RWPE1 (cell line): Measurements from ENCODE around the gene SEC14L1.

Source experiments
- CTCF ChIA-PET: fragments of 350-600 bp; sonication (Branson Sonifier 250); formaldehyde crosslinking; extraction: SDS; loops from one replicate; lab custom pipeline; 2021; lab: Yijun Ruan, JAX
- POLR2A ChIA-PET: fragments of 400-600 bp; formaldehyde crosslinking; extraction: SDS; loops from one replicate; lab custom pipeline; 2020; ENCODE audit warnings: antibody characterized with exemption; ENCODE audit not compliant: low non-redundant PET; lab: Yijun Ruan, JAX
- DNase-seq: peaks from one replicate; pipeline ENCODE4 v3.0.0; 2012; ENCODE audit warnings: low spot score
- H3K27ac ChIP-seq: fragments of 450-650 bp; 2 replicates; pipeline ENCODE4 v1.5.1; 2017
- TF ChIP-seq, protein P1 (sequence below): fragments of 450-650 bp; conservative IDR thresholded peaks from 2 replicates; pipeline ENCODE4 v1.5.1; 2017; ENCODE audit warnings: low read depth, mild to moderate bottlenecking

Gene SEC14L1

DNA sequence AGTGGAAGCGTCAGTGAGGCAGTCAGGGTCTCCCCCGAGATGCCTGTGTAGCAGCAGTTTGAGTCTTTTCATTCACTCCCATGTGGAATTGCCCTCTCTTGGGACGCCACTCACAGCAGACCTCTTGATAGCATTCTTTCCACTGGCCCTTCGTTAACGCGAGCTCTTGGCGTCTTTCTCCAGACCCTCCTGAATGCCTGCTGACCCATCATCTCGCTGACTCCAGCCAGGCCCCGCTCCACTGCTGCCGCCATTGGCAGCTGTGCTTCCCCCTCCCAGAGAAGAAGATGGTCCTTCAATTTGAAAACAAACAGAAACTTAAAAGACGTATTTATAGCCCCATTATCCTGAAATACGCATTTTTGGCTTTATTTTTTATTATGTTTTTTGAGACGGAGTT lies 63.1 kb downstream of the SEC14L1 start:
- DNase-seq = no peak
- POLR2A ChIA-PET = no interaction called here
- CTCF ChIA-PET = interaction anchor here (1.6 kb wide), 1 partner anchor 11 kb away, joined by 13 read pairs; no protein-coding TSS in a partner anchor
- no peak overlapping the region for H3K27ac ChIP-seq
- TF ChIP-seq, protein P1, sequence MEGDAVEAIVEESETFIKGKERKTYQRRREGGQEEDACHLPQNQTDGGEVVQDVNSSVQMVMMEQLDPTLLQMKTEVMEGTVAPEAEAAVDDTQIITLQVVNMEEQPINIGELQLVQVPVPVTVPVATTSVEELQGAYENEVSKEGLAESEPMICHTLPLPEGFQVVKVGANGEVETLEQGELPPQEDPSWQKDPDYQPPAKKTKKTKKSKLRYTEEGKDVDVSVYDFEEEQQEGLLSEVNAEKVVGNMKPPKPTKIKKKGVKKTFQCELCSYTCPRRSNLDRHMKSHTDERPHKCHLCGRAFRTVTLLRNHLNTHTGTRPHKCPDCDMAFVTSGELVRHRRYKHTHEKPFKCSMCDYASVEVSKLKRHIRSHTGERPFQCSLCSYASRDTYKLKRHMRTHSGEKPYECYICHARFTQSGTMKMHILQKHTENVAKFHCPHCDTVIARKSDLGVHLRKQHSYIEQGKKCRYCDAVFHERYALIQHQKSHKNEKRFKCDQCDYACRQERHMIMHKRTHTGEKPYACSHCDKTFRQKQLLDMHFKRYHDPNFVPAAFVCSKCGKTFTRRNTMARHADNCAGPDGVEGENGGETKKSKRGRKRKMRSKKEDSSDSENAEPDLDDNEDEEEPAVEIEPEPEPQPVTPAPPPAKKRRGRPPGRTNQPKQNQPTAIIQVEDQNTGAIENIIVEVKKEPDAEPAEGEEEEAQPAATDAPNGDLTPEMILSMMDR = no peak

DNA sequence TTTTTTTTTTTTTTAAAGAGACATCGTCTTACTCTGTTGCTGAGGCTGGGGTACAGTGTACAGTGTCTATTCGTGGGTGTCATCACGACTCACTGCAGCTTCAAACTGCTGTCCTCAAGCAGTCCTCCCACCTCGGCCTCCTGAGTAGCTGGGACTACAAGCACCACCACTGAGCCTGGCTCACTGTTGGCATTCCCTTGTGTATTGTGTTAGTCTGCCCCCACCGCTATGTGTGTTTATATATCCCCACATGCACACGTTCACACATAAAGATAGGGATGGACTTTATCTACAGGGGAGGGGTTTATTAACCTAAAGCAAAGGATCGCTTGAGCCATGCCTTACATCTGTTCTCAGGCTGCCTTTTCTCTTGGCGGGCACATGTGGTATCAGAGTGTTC lies 63.8 kb downstream of the SEC14L1 start:
- TF ChIP-seq, protein P1 = no peak
- CTCF ChIA-PET = interaction anchor here (0.6 to 1.6 kb wide), 2 partner anchors 10 to 84 kb away, joined by 3 to 13 read pairs; no protein-coding TSS in a partner anchor
- POLR2A ChIA-PET = no interaction called here
- DNase-seq = no peak
- H3K27ac ChIP-seq = no peak overlapping the region

DNA sequence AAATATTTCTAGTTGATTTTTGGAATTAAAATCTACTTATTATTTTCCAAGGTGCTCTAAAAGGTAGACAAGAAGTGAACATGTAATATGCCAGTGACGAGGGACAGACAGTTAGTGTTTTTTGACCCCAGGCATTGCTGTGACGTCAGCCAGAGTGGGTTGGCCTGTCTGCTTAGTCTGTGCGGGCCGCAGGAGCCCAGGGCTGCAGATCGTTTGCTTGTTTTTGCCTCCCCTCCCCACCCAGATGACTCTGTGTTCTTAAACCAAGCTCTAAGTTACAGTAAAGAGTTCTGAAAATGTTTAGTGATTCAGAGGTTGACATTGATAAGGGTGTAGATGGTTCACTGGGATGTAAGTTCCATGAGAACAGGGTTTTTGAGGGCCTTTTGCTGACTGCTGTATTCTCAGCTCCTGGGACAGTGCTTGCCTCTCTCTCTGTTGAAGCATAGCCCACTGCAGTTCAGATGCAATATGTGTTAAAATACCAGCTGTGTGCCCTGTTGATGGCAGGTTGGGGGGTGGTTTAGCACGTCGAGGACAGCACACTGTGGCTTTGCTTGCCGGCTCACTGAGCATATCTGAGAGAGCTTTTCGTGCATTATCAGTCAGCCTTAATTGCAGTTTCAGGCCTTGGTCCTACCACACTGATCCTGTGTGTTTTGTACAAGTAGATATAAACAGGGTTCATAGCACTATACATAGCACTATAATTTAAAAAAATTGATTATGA lies 64.8 kb downstream of the SEC14L1 start:
- ChIA-PET POLR2A (no interaction called here), CTCF (no interaction called here)
- no peak for DNase-seq
- no peak overlapping the region for H3K27ac ChIP-seq
- TF ChIP-seq, protein P1 = no peak

- no peak for DNase-seq
- no peak overlapping the region for H3K27ac ChIP-seq
- CTCF ChIA-PET = no interaction called here
- POLR2A ChIA-PET = no interaction called here
- TF ChIP-seq, protein P1 = no peak
Measured at GRCh38 chr17:77206158-77206956, 65.6 kb downstream of the SEC14L1 start.

DNA sequence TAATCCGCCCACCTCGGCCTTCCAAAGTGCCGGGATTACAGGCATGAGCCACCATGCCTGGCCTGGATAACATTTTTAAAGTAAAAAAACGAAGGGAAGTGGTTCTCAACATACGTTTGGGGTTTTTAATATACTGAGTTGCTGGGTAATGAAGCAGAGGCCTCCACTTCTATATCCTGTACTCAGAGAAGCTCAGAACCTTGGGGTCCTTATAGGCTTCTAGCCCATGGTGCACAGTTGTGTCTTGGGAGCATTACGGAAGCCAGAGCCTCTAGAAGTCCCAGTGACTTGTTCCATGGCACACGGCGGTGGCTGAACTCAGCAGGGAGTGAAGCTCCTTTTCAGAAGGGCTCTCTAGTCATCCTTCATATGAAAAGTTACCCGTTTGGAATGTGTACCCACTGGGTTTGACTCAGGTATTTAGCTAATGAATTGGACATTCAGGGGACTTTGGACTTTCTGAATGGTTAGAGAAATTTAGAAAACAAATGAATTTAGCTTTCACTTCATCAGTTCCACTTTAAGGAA lies 67.0 kb downstream of the SEC14L1 start:
- ChIA-PET CTCF (no interaction called here), POLR2A (no interaction called here)
- H3K27ac ChIP-seq = no peak overlapping the region
- DNase-seq = no peak
- TF ChIP-seq, protein P1 = no peak

DNA sequence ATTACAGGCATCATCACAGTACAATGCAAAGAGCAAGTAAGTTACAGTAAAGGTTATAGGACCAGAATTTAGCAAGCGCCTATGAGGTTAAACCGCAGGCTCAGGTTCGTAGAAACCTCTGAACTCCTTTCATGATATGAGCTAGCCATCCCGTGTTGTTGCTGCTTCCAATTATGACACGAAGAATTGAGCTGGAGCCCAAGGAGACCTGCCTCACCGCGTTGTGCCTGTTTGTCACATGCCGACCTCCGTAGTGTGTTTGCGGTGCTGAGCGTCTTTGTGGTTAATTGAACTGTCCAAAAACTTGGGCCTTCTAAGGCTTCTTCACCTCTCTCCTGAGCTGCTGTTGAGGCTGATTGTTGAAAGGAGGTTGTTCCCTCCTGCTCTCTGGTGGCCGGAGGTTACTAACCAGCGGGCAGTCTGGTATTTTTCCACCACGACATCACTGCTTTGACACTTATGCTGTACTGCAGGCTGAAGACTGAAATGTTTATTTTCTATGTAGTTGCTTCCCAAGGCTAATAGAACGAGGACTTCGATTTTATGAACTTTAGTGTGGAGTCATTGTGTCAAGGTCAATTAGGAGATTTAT lies 67.5 kb downstream of the SEC14L1 start:
- TF ChIP-seq, protein P1 = no peak
- no peak overlapping the region for H3K27ac ChIP-seq
- no peak for DNase-seq
- POLR2A ChIA-PET = no interaction called here
- CTCF ChIA-PET = interaction anchor here (0.6 to 0.8 kb wide), 2 partner anchors 79 to 119 kb away, joined by 3 to 6 read pairs; no protein-coding TSS in a partner anchor
